Ureter (tissue), 1 donor: ENCODE data around the gene PSEN2. TPM values are rescaled to one million over a fixed set of nuclear protein-coding genes. Genes with fewer than 3 reads are reported as not detected.
"Not testable (repeated sequence)": the region's sequence is repeated elsewhere in the genome, so short reads cannot be mapped to it uniquely, and the experiment has no call there.

Experiments used
- DNase-seq: peaks from one replicate; pipeline ENCODE4 v3.0.0-alpha.2; 2020; ENCODE audit warnings: low spot score
- total RNA-seq: library from RNA; stranded (reverse); gene quantifications from one replicate; pipeline ENCODE4 v1.2.4, GENCODE V29; 2023
- donor health status: DM: yes; HTN: yes; CAD: no.

Gene PSEN2
- total RNA-seq = 29.1 TPM

DNA sequence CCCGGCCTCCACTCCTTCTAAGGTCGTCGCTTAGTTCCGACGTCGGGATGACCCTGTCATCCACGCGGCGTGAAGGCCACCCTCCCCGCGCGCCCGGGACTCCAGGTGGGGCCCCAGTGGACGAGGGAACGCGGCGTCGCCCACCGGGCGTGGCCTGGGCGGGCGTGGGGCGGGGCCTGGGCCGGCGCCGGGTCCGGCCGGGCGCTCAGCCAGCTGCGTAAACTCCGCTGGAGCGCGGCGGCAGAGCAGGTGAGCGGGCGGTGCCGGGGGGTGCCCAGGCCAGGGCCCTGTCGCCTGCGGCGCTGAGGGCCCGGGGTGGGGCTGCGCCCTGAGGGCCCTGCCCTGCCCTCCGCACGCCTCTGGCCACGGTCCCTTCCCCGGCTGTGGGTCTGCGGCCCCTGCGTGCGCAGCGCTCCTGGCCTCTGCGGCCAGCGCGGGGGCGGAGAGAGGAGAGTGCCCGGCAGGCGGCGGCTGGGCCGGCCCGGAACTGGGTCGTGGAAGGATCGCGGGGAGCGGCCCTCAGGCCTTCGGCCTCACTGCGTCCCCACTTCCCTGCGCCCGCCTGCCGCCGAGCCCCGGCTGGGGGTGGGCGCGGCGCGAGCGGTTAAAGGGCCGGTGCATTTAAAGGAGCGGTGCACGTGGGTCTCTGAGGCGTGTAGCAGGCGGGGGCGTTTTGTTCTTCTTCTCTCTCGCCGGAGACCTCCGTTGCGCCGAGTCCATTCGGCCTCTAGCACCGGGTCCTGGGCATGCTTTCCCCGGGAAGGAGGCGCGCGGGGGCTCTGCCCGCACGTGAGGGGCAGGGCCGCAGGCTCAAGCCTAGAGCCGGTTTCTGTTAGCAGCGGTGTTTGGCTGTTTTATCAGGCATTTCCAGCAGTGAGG is at the start of gene PSEN2:
TSS of gene PSEN2 (plus strand) at position 216 of the 879 bp plus-strand sequence. CDS start 11,292 bp downstream, outside the sequence.
- DNase-seq = peak; percentile 71

DNA sequence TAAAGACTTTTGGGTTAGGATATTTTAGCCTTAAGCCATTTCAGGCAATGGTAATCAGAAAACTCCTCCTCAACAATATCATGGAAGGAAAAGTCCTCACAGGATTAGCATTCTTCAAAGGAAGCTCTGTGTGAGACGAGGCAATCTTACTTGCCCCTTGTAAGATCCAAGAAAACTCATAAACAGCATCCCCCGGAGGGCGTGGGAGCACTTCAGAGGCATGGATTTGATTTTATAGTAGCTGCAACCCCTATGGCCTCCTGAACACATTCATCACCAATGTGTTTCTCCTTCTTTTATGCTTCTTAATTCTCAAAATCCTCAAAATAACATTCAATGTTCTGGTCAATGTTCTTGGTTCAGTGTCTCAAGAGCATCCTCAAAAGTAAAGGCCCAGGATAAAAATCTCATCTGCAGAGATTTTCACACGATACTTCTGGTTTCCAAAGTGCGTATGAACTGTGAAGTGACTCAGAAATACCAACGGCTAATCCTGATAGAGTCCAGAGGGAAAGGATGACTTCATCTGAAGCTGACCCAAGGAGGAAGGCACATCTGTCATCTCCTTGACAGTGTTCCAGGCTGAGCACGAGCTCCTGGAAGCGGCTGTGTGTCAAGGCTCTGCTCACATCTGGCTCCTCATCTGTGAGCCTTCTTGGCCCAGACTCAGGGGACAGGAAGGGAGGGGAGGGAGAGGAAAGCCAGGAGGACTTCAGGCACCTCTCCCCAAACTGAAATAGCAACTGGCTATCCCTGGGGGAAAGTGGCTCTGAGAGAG is 49.3 kb upstream of the PSEN2 start:
- DNase-seq = peak; percentile 85

DNA sequence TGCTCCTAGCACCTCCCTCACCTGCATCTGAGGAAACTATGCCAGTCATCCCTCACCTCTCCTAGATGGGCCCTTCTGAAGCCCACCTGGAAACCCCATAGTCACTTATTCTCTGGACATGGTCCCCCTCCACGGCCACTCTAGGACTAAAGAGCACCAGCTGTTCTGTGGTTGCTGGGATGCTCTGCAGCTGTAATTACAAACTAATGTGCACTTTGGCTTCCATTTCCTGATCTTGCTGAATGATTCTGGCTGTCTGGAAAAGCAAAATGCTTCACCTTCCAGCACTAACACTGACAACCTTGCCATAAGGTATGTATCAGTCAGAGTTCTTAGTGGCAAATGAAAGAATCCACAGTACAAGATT is 48.7 kb upstream of the PSEN2 start:
- DNase-seq = no peak

DNA sequence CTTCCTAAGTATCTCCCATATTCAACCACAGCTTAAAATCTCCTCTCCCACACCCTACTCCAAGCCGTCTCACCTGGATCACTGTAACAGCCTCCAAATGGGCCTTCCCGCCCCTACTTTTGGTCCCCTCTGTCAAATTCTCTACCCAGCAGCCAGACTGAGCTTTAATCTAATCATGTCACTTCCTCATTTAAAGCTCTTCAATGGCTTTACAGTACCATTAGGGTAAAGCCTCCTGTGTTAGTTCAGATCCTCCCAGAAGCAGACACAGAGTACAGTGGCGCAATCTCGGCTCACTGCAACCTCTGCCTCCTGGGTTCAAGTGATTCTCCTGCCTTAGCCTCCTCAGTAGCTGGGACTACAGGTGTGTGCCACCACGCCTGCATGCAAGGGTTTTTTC is 46.8 kb upstream of the PSEN2 start:
- no peak for DNase-seq

DNA sequence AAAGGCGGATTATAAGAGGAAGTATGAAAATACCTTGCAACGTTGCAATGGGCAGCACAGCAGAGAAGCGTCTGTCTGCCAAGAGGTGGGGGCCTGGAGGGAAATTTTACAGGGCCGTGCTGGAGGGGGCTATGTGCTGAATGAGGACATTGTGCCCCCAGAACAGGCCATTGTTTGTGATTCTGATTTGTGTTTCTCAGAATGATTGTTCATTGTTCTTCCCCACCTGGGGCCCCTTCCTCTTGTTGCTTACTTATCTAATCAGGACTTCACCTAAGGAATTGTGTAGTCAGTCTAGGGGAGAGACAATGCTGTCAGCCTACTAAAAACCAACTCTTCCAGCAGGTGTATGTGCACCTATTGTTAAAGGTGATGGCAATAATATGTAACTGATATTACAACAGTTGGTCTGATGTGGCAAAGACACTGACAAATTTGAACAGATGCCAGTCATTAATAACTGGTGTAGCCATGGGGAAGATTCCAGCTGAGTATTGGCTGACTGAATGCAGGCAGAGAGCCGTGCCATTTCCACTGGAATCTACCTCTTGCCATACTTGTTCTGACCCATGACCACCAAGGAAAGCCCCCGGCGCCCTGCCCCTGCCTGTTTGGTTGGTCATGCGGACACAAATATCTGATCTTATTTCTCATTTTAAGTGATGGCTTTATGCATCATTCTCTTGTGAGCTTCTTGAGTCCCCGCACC is 45.2 kb upstream of the PSEN2 start:
- no peak for DNase-seq

DNA sequence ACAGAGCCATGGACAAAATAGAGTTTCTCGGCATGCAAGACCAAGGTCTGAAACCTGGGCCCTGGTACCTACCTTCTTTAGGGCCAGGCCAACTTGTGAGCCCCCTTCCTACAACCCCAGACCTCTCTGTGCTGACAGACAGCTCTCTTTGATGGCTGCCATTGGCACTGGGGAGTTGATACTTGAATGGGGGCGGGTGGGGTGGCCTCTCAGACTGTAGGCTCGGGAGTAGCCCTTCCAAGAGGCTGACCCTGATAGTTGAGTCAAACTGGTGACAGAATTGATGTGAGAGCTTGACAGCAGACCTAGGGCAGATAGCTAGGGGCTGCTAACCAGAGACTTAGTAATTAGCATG is 44.7 kb upstream of the PSEN2 start:
- no peak for DNase-seq

DNA sequence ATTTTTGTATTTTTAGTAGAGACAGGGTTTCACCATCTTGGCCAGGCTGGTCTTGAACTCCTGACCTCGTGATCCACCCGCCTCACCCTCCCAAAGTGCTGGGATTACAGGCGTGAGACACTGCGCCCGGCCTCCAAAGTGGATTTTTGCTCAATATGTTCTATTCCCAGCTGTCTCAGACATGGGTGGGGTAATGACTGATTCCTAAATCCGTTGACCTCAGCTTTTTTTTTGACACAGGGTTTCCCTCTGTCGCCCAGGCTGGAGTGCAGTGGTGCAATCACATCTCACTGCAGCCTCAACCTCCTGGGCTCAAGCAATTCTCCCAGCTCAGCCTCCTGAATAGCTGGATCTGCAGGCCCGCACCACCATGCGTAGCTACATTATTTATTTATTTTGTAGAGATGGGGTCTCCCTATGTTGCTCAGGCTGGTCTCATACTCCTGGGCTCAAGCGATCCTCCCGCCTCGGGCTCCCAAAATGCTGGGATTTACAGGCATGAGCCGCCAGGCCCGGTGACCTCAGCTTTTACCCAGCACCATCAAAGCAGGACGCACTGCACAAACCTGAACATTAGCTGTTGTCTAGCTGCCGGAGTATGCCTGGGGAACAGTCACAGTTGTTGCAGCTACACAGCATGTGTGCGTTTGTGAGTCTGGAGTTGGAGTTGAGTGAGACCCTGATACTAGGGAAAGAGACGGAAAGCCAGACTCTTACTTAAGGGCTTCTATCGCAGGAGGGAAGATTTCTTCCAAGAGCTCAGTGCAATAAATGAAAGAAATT is 43.7 kb upstream of the PSEN2 start:
- no peak for DNase-seq

DNA sequence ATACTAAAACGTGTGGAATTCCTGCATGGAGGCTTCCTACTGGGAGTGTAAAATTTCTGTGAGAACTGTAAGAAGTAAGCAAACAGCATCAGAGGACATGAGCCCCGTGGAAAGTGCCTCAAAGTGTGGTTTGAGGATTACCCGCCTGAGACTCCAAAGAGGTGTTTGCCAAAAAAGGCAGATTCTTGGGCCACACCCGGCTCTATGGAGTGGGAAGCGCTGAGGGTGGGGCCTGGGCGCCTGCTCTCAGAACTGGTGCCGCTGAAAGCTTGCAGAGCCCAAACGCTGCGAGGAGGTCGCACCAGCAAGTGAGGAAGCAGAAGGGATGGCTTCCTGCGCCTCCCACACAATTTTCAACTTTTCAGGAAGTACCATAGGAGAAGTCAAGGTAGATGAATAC is 43.0 kb upstream of the PSEN2 start:
- no peak for DNase-seq

DNA sequence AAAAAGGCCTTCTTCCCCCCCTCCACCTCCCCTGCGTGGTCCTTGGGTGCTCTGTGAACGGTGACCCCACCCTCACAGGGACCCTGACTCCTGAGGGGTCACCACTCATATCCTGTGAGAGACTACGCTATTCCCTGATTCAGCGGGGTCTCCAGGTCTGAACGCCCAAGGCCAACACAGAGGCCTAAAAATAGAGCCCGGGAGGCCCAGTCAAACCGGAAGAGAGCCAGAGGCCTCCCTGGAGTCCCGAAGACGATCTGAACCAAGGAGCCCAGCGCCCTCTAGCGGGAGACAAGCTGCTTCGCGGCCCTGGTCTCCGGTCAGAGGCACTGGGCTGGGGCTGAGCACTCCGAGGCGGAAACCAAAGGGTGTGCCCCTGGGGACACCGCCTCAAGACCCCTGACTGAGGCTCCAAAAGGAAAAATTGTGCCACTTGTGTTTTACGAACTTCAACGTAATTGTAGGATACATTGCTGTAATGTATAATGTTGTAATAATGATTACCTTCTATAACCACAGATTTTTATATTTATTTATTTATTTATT is 42.4 kb upstream of the PSEN2 start:
- DNase-seq = peak; percentile 95

DNA sequence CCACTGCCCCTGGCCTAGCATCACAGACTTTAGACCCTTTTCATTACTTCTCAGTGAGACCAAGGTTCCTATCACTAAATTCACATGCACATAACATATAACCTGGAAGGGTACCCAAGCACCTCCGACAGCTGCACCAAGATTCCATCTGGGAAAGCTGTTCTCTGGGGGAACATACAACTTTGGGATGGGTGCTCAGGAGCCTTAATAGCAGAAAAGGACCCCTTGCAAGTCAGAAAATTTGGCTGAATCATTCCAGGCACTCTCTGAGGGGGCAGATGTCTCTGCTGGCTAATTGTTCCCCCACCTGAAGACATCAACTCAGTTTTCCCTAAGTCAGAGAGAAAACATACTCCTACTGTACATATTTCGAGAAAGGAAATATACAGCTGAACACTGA is 41.3 kb upstream of the PSEN2 start:
- DNase-seq = no peak

DNA sequence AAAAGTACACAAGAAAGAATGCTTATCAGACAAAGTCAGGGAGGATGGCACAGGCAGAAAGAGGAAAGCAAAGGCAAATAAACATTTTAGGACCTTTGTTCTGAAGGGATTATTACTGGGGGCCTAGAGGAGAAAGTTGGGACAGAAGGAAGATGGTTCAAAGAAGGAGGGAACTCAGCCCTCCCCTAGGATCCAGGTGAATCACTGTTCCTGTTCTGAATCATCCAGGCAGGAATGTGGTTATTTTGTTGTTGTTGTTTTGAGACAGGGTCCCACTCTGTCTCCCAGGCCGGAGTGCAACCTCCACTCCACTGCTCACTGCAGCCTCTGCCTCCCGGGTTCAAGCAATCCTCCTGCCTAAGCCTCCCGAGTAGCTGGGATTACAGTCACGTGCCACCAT is 38.5 kb upstream of the PSEN2 start:
- DNase-seq = no peak

DNA sequence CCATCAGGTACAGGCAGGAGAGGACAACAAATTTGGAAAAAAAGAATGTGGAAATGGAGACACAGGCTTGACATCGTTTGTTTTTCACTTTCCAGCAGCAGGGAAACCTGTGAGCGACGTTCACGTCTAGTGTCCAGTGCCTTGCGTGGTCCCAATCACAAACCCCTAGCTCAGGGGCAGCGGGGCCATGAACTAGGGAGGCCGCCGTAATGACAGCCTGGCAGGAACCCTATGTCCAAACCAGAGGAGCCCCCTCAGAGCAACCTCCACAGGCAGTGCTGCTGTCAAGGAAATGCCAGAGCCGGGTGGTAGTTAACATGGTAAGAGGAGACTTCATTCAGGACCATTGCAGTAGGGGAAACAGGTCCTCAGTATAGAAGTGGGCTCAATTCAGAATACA is 37.8 kb upstream of the PSEN2 start:
- DNase-seq = no peak

DNA sequence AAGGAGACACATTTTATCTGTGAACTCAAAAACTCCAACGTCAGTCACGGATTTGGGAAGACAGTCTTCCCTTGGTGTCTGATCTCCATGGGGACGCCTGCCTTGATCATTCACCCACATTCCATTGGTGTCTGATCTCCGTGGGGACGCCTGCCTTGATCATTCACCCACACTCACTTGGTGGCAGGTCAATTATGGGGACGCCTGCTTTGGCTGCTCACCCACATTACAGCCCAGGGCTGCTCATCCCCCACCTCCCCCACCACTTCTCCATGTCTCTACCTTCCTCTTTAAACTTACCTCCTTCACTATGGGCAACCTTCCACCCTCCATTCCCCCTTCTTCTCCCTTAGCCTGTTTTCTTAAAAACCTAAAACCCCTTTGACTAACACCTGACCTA is 36.2 kb upstream of the PSEN2 start:
- DNase-seq = not testable (repeated sequence)

DNA sequence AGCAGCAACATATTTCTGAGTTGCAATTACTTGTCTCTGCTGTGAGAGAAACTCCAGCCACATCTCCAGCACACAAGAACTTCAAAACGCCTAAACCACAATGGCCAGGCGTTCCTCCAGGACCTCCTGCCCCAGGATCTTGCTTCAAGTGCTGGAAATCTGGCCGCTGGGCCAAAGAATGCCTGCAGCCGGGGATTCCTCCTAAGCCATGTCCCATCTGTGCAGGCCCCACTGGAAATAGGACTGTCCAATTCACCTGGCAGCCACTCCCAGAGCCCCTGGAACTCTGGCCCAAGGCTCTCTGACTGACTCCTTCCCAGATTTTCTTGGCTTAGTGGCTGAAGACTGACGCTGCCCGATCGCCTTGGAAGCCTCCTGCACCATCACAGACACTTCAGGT is 35.0 kb upstream of the PSEN2 start:
- DNase-seq = not testable (repeated sequence)

DNA sequence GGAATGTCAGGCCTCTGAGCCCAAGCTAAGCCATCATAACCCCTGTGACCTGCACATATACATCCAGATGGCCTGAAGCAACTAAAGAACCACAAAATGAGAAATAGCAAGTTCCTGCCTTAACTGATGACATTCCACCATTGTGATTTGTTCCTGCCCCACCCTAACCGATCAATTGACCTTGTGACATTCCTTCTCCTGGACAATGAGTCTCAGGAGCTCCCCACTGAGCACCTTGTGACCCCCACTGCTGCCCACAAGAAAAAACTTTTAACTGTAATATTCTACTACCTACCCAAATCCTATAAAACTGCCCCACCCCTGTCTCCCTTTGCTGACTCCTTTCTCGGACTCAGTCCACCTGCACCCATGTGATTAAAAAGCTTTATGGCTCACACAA is 32.5 kb upstream of the PSEN2 start:
- not testable (repeated sequence) for DNase-seq

DNA sequence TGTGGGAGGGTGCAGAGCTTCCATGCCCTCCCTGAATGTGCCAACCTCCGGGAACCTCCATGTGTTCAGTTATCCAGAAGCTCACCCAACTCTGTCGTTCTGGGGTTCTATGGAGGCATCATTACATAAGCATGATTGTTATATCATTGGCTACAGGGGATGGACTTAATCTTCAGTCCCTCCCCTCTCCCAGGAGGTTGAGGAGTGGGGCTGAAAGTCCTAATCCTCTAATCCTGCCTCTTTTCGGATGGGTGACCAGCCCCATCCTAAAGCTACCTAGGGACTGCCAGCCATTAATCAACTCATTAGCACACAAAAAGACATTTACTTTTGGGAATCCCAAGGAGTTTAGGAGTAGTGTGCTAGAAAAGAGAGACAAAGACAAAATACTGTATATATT is 32.0 kb upstream of the PSEN2 start:
- DNase-seq = no peak

DNA sequence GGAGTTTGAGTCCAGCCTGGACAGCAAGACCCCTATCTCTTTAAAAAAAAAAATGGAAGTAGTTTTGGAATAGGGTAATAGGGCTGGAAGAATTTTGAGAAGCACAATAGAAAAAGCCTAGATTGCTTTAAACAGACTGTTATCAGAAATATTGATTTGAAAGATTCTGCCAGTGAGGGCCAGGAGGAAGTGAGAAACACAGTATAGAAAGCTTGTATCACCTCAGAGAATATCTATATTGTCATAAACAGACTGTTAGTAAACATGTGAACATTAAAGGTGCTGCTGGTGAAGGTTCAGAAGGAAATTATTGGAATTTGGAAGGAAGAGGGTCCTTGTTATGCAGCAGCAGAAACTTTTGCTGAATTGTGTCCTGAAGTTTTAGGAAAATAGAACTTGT is 24.8 kb upstream of the PSEN2 start:
- no peak for DNase-seq

DNA sequence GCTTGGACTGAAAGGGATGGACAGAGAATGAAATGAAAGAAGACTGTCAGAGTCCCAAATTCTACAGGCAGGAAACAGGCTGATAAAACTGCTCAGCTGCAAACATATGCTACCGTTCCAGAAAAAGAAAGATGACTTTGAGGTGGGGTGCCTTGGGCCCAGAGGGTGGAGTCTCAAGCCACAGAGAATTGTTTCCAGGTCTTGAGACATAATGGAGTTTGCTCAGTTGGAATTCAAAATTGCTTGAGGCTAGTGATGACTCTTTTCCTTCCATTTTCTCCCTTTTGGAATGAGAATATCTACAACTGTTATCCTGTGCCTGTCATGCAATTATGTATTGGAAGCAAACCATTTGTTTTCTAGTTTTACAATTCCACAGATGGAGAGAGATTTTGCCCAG is 23.6 kb upstream of the PSEN2 start:
- DNase-seq = no peak

DNA sequence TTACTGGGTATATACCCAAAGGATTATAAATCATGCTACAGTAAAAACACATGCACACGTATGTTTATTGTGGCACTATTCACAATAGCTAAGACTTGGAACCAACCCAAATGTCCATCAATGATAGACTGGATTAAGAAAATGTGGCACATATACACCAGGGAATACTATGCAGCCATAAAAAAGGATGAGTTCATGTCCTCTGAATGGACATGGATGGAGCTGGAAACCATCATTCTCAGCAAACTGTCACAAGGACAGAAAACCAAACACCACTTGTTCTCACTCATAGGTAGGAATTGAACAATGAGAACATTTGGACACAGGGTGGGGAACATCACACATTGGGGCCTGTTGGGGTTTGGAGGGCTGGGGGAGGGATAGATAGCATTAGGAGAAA is 15.9 kb upstream of the PSEN2 start:
- not testable (repeated sequence) for DNase-seq

DNA sequence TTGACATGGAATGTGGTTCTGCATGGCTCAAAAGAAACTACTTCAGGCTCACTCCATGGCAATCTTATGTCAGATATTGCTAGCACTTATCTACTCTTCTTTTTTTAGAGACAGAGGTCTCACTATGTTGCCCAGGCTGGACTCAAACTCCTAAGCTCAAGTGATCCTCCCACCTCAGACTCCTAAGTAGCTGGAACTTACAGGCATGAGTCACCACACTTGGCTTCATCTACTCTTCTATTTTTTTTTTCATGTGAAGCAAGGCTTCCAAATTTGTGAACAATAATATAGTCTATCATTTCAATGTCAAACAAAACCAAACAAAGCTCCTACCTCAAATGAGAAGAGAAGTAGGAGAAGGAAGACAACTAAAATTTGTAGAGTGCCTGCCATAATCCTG is 7.5 kb upstream of the PSEN2 start:
- DNase-seq = no peak

DNA sequence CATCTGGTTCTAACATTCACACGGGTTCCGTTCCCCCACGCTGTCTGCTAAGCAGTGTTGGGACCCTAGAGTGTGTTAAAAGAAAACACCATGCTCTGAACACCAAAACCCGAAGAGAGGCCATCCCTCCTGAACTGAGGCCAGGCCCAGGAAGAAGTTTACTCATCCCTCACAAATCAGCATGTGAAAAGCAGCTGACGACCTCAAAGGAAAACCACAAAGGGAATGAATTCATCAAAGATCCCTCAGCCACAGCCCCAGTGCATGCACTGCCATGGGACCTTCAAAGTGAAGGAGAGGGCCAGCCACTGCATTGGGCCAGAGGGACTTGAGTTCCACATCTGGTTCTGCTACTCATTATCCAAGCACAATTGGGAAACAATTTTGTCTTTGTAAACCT is 7.0 kb upstream of the PSEN2 start:
- no peak for DNase-seq

DNA sequence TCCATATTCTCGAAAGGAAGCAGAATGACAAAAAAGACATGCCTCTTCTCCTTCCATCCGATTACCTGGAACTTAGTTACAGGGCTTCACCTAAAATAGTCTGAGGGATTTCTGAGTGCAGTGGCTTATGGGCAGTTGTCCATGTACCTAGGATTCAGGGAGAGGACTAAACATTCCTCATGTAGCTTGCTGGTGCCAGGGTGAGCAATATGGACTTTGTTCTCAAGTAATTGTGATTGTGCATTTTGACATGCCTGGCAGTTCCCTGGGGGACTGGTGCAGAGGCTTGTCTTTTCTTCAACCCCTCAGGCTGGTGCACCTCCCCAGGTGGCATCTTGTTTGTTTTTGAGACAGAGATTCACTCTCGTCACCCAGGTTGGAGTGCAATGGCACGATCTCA is 6.1 kb upstream of the PSEN2 start:
- DNase-seq = no peak
